ENCODE results near the gene PEX11A. TPM values are rescaled to one million over a fixed set of nuclear protein-coding genes. Genes with fewer than 3 reads are reported as not detected.
"Not testable (repeated sequence)": the region's sequence is repeated elsewhere in the genome, so short reads cannot be mapped to it uniquely, and the experiment has no call there.

The PEX11A gene
- total RNA-seq, 2 experiments from 2014 or later, result 1.4 to 1.8 TPM

DNA sequence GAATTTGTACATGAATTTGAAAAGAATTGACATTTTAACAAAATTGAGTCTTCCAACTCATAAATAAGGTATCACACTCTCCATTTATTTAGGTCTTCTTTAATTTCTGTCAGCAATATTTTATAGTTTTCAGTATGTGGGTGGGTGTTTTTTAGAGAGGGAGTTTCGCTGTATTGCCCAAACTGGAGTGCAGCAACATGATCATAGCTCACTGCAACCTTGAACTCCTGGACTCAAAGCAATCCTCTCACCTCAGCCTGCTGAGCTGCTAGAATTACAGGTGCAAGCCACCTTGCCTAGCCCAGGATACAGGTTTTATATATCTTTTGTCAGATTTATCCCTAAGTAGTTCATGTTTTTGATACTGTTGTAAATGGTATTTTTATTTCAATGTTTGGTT lies 4.6 kb upstream of the PEX11A start:
- Mint-ChIP-seq H3K4me3 (no peak overlapping the region), H3K27me3 (ENCODE audit: low read depth) (peaks cover 21% of the 10 kb centered on the region), H3K27ac (no peak overlapping the region), H3K36me3 (ENCODE audit: low read depth) (peaks cover 2% of the 10 kb centered on the region), H3K9me3 (ENCODE audit: insufficient read depth) (no peaks in the 10 kb centered on the region), H3K4me1 (ENCODE audit: low read depth) (peaks cover 10% of the 10 kb centered on the region)
- POLR2A ChIA-PET, result no interaction called here
- CTCF ChIA-PET, result interaction anchor here (0.8 to 1.0 kb wide), 2 partner anchors 11 to 65 kb away, joined by 3 read pairs; no protein-coding TSS in a partner anchor
- ATAC-seq (no peak), DNase-seq (no peak)

GRCh38 chr15:89693696-89694095 lies 3.1 kb upstream of the PEX11A start:
- H3K27me3 Mint-ChIP-seq (ENCODE audit: low read depth), result peaks cover 18% of the 10 kb centered on the region
- no peak overlapping the region for H3K4me3 Mint-ChIP-seq
- peaks cover 2% of the 10 kb centered on the region for H3K36me3 Mint-ChIP-seq (ENCODE audit: low read depth)
- POLR2A ChIA-PET, result no interaction called here
- ATAC-seq (no peak), DNase-seq (no peak)
- H3K4me1 Mint-ChIP-seq (ENCODE audit: low read depth), result peaks cover 14% of the 10 kb centered on the region
- CTCF ChIA-PET, result no interaction called here
- H3K9me3 Mint-ChIP-seq (ENCODE audit: insufficient read depth), result no peaks in the 10 kb centered on the region
- H3K27ac Mint-ChIP-seq, result no peak overlapping the region

DNA sequence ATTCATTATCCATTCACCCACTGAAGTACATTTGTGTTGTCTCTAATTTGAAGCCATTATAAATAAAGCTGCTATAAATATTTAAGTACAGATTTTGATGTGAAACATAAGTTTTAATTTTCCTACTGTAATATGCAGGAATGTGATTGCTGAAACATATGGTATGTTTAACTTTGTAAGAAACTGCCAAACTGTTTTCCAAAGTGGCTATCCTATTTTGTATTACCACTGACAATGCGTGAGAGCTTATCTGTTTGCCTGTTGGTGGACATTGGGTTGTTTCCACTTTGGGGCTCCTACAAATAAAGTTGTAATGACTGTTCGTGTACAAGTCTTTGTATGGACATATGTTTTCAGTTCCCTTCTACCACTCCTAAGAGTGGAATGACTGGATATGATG lies 2.5 kb upstream of the PEX11A start:
- H3K27ac Mint-ChIP-seq, result no peak overlapping the region
- no peaks in the 10 kb centered on the region for H3K9me3 Mint-ChIP-seq (ENCODE audit: insufficient read depth)
- peaks cover 2% of the 10 kb centered on the region for H3K36me3 Mint-ChIP-seq (ENCODE audit: low read depth)
- POLR2A ChIA-PET, result interaction anchor here (0.6 kb wide), 1 partner anchor 802 kb away, joined by 4 read pairs; no protein-coding TSS in a partner anchor
- CTCF ChIA-PET, result no interaction called here
- peaks cover 15% of the 10 kb centered on the region for H3K4me1 Mint-ChIP-seq (ENCODE audit: low read depth)
- DNase-seq (no peak), ATAC-seq (no peak)
- peaks cover 18% of the 10 kb centered on the region for H3K27me3 Mint-ChIP-seq (ENCODE audit: low read depth)
- H3K4me3 Mint-ChIP-seq, result no peak overlapping the region

DNA sequence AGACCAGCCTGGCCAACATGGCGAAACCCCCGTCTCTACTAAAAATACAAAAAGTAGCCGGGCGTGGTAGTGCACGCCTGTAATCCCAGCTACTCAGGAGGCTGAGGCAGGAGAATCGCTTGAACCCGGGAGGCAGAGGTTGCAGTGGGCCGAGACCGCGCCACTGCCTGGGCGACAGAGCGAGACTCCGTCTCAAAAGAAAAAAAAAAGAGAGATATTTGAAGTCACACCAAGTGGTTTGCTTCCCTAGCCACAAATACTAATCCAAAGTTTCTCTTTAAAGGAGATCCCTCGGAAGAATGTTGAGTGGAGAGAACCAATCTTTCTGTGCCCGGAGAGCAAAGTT lies 651 bp downstream of the PEX11A start:
- H3K27me3 Mint-ChIP-seq (ENCODE audit: low read depth); ATAC-seq; POLR2A ChIA-PET; H3K9me3 Mint-ChIP-seq (ENCODE audit: insufficient read depth); H3K36me3 Mint-ChIP-seq (ENCODE audit: low read depth); DNase-seq: not testable (repeated sequence)
- H3K4me1 Mint-ChIP-seq (ENCODE audit: low read depth), result peaks cover 18% of the 10 kb centered on the region
- CTCF ChIA-PET, result interaction anchor here (1.2 to 1.4 kb wide), 3 partner anchors 10 to 185 kb away, joined by 3 to 7 read pairs (median 4); no protein-coding TSS in a partner anchor
- H3K4me3 Mint-ChIP-seq, result peak overlapping the region; percentile 83
- peak overlapping the region; percentile 76 for H3K27ac Mint-ChIP-seq

DNA sequence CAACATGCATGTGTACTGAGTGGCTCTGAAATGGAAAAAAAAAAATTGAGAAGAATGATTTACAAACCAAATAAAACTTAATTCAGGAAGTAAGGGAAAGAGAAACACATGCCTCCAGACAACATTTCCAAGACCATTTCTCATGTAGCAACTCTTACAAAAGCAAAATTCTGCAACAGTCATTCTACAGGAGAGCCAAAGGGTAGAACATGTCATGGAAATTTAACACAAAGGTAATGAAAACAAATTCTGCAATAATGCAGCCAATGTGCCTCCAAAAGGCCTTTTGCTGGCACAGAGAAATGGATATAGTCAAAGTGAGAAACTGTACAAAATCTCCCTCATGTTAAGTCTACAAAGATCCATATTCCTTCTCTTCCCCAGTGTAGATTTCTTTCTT lies 4.0 kb downstream of the PEX11A start:
- POLR2A ChIA-PET, result no interaction called here
- Mint-ChIP-seq H3K4me3 (no peak overlapping the region), H3K27me3 (ENCODE audit: low read depth) (no peaks in the 10 kb centered on the region), H3K27ac (no peak overlapping the region), H3K36me3 (ENCODE audit: low read depth) (peaks cover 2% of the 10 kb centered on the region), H3K9me3 (ENCODE audit: insufficient read depth) (no peaks in the 10 kb centered on the region), H3K4me1 (ENCODE audit: low read depth) (peaks cover 18% of the 10 kb centered on the region)
- ATAC-seq (no peak), DNase-seq (no peak)
- CTCF ChIA-PET, result no interaction called here

DNA sequence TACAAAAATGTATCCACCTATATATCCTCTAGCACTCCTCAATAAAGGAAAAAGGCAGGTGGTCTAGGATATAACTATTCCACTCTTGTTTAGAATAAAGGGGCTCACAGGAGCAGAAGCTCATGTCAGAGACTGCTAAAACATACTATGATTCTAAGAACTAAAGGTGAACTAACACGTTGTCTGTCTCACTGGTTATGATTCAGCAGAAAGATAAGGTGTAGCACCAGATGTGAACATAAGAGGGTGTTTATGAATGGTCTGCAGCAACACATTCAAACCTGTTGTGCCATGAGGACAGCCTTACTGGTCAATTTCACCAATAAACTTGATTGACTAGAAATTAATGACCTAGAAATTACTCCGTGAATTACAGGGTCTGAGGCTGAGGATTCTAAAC lies 4.6 kb downstream of the PEX11A start:
- DNase-seq, result no peak
- Mint-ChIP-seq H3K4me3 (no peak overlapping the region), H3K27me3 (ENCODE audit: low read depth) (no peaks in the 10 kb centered on the region), H3K4me1 (ENCODE audit: low read depth) (peaks cover 15% of the 10 kb centered on the region), H3K36me3 (ENCODE audit: low read depth) (peaks cover 2% of the 10 kb centered on the region), H3K9me3 (ENCODE audit: insufficient read depth) (no peaks in the 10 kb centered on the region), H3K27ac (no peak overlapping the region)
- ATAC-seq, result no peak
- ChIA-PET CTCF (no interaction called here), POLR2A (no interaction called here)

DNA sequence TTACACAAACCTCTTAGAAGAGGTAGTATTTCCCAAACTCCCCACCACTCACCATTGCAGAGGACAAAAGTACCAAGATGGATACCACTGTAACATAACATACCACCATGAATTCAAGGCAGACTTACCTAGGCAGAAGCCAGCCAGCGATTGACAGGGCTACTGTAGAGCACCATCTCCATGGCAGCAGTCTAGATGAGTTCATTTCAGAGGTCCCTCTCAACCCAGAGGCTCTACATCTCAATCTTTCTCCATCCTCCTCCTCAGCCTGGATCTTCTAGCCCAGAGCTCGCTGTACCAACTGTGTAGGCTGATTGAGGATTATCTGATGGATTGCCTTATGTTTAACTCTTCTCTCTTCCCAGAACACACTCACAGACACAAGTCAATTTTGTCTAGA lies 9.4 kb downstream of the PEX11A start:
- ATAC-seq, result no peak
- Mint-ChIP-seq H3K4me3 (no peak overlapping the region), H3K4me1 (ENCODE audit: low read depth) (no peaks in the 10 kb centered on the region), H3K9me3 (ENCODE audit: insufficient read depth) (no peaks in the 10 kb centered on the region), H3K36me3 (ENCODE audit: low read depth) (no peaks in the 10 kb centered on the region), H3K27ac (no peak overlapping the region), H3K27me3 (ENCODE audit: low read depth) (peaks cover 10% of the 10 kb centered on the region)
- ChIA-PET POLR2A (no interaction called here), CTCF (interaction anchor here (1.2 kb wide), 1 partner anchor 612 kb away, joined by 3 read pairs; no protein-coding TSS in a partner anchor)
- no peak for DNase-seq

GRCh38 chr15:89680282-89680873 lies 10.2 kb downstream of the PEX11A start:
- no peaks in the 10 kb centered on the region for H3K9me3 Mint-ChIP-seq (ENCODE audit: insufficient read depth)
- no peaks in the 10 kb centered on the region for H3K4me1 Mint-ChIP-seq (ENCODE audit: low read depth)
- CTCF ChIA-PET, result interaction anchor here (1.2 kb wide), 1 partner anchor 613 kb away, joined by 3 read pairs; no protein-coding TSS in a partner anchor
- H3K27me3 Mint-ChIP-seq (ENCODE audit: low read depth), result peaks cover 10% of the 10 kb centered on the region
- ATAC-seq, result no peak
- no peak for DNase-seq
- POLR2A ChIA-PET, result no interaction called here
- no peak overlapping the region for H3K4me3 Mint-ChIP-seq
- H3K36me3 Mint-ChIP-seq (ENCODE audit: low read depth), result no peaks in the 10 kb centered on the region
- H3K27ac Mint-ChIP-seq, result no peak overlapping the region

DNA sequence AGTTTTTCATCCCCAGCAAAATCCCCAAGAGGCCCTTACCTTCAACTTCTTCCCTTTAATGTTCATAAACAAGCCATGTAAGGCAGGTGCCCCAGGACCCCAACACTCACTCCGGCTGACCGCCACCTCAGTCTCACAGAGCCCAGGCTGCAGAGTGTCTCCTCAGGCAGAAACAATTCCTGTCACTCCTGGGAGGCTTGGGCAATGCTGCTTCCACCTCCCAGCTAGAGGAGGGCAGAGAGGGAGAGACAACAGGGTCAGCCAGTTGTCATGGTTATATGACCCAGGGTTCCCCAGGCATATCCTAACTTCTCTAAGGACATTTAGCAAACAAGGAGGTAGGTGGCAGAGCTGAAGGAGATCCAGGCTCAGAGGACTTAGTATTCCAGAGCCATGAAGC lies 11.3 kb downstream of the PEX11A start, which contains the start of gene PLIN1:
Gene PLIN1, minus strand, starts transcription at position 156 of the 400 bp plus-strand sequence. CDS start 1,878 bp downstream, outside the sequence.
- Mint-ChIP-seq H3K4me3 (no peak within 1 kb of the TSS), H3K27ac (no peak within 1 kb of the TSS), H3K9me3 (ENCODE audit: insufficient read depth) (no peaks in the 10 kb centered on the region), H3K4me1 (ENCODE audit: low read depth) (no peaks in the 10 kb centered on the region), H3K27me3 (ENCODE audit: low read depth) (peaks cover 10% of the 10 kb centered on the region), H3K36me3 (ENCODE audit: low read depth) (no peaks in the 10 kb centered on the region)
- no peak for ATAC-seq
- DNase-seq, result no peak
- ChIA-PET POLR2A (no interaction called here), CTCF (no interaction called here)

DNA sequence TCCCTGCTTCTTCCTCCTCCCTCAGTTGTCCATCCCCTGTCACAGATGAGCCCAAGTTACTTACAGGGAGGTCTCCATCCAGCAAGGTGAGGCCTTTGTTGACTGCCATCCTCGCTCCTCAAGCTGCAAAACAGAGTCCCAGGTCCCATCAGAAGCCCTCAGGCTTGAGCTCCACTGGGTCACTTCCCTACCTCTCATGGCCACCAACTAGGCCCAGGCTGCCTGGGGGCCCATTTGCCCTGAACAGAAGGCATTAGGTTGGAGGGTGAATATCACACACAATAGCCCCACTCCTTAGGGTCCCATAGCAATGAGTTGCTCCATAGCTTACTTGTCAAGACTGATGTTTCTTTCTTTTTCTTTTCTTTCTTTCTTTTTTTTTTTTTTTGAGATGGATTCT lies 13.2 kb downstream of the PEX11A start:
- ChIA-PET CTCF (no interaction called here), POLR2A (no interaction called here)
- Mint-ChIP-seq H3K4me3 (no peak overlapping the region), H3K9me3 (ENCODE audit: insufficient read depth) (no peaks in the 10 kb centered on the region), H3K4me1 (ENCODE audit: low read depth) (no peaks in the 10 kb centered on the region), H3K36me3 (ENCODE audit: low read depth) (no peaks in the 10 kb centered on the region), H3K27ac (no peak overlapping the region), H3K27me3 (ENCODE audit: low read depth) (peaks cover 10% of the 10 kb centered on the region)
- ATAC-seq (no peak), DNase-seq (no peak)

DNA sequence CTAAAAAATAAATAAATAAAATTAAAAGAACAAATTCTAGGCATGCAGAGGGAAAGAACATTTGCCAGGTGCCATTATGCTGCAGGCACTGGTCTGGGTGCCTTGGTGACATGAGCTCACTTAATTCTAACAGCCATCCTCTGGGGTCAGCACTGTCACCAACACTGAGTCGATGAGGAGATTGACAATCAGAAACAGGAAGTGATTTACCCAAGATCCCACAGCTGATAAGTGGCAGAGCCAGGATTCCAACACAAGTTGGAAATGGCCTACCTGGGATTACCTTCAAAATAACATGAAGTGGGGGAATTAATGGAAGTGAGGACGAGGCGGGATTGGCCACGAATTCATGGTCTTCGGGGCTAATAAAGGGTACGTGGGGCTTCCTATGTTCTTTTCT lies 14.9 kb downstream of the PEX11A start:
- ChIA-PET CTCF (interaction anchor here (0.9 to 1.0 kb wide), 2 partner anchors 65 to 199 kb away, joined by 3 read pairs; no protein-coding TSS in a partner anchor), POLR2A (no interaction called here)
- Mint-ChIP-seq H3K4me1 (ENCODE audit: low read depth) (peaks cover 7% of the 10 kb centered on the region), H3K9me3 (ENCODE audit: insufficient read depth) (no peaks in the 10 kb centered on the region), H3K4me3 (no peak overlapping the region), H3K27ac (no peak overlapping the region), H3K27me3 (ENCODE audit: low read depth) (peaks cover 10% of the 10 kb centered on the region), H3K36me3 (ENCODE audit: low read depth) (no peaks in the 10 kb centered on the region)
- no peak for DNase-seq
- no peak for ATAC-seq

DNA sequence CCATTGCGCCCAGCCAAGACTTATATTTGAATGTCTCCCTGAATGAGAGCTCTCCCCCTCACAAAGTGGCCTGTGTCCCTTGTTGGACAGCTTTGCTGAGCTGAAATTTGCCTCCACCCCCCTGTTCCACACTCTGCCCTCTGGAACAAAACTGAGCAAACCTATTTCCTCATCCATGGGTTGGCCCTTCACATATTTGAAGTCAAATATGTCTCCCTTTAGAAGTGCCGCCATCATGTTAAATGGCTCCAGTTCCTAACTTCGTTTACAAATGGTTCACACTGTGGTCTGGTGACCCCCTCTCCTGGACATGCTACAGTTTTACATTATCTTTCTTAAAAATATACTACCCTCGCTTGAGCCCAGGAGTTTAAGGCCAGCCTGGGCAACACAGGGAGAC lies 16.0 kb downstream of the PEX11A start:
- no peak overlapping the region for H3K27ac Mint-ChIP-seq
- CTCF ChIA-PET, result interaction anchor here (2.8 kb wide), 1 partner anchor 12 kb away, joined by 17 read pairs; no protein-coding TSS in a partner anchor

DNA sequence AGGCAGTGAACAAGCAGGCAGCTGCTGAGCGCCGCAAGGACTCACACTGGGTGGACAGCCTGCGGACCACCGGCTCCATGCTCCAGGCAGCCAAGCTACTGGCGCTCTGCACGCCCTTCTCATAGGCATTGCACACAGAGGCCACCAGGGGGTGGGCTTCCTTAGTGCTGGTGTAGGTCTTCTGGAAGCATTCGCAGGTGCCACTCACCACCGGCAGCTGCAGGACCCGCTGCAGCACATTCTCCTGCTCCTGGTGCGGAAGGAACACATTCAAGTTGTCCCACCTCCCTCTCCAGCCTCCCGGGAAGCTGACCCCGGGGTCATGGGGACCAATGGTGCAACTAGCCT lies 17.4 kb downstream of the PEX11A start:
- ChIA-PET POLR2A (no interaction called here), CTCF (interaction anchor here (0.6 to 2.8 kb wide), 8 partner anchors 11 to 496 kb away, joined by 3 to 17 read pairs (median 3); partner anchors contain the start of genes PEX11A, TICRR and WDR93)
- H3K27ac Mint-ChIP-seq, result no peak overlapping the region
- no peaks in the 10 kb centered on the region for H3K9me3 Mint-ChIP-seq (ENCODE audit: insufficient read depth)
- ATAC-seq (peak; percentile 69), DNase-seq (peak; percentile 52)
- H3K4me1 Mint-ChIP-seq (ENCODE audit: low read depth), result peaks cover 7% of the 10 kb centered on the region
- H3K36me3 Mint-ChIP-seq (ENCODE audit: low read depth), result no peaks in the 10 kb centered on the region
- no peak overlapping the region for H3K4me3 Mint-ChIP-seq
- H3K27me3 Mint-ChIP-seq (ENCODE audit: low read depth), result no peaks in the 10 kb centered on the region

More for the DNA sequence above, 16.0 kb downstream of the PEX11A start:
- POLR2A ChIA-PET, result no interaction called here
- Mint-ChIP-seq H3K9me3 (ENCODE audit: insufficient read depth) (no peaks in the 10 kb centered on the region), H3K36me3 (ENCODE audit: low read depth) (no peaks in the 10 kb centered on the region), H3K27me3 (ENCODE audit: low read depth) (peaks cover 5% of the 10 kb centered on the region), H3K4me3 (no peak overlapping the region), H3K4me1 (ENCODE audit: low read depth) (peaks cover 7% of the 10 kb centered on the region)
- no peak for DNase-seq
- ATAC-seq, result no peak
